SK-N-SH treated with all-trans-retinoic acid at 6 μM for 48 hours (cell line): Measurements from ENCODE around the gene ATP6V0E2.
A peak's percentile ranks its signal among the peaks of the same experiment; 100 is the strongest.

Experiments
- ATAC-seq: fragments of 200-7000 bp; cut with Tn5 transposase; 3 replicates; pipeline ENCODE4 v1.9.1; 2020; ENCODE audit warnings: mild to moderate bottlenecking, moderate library complexity
- ARNTL ChIP-seq: fragments of 450-650 bp; formaldehyde crosslinking; IDR thresholded peaks from 2 replicates; pipeline ENCODE4 v1.5.0; 2020; ENCODE audit warnings: low read depth, mild to moderate bottlenecking, moderate library complexity, borderline replicate concordance
- BACH2 ChIP-seq: fragments of 250-450 bp; sonication (Bioruptor Pico); IDR thresholded peaks from 2 replicates; pipeline ENCODE4 v1.9.0; 2021; ENCODE audit warnings: mild to moderate bottlenecking, borderline replicate concordance
- CSDC2 ChIP-seq: fragments of 250-450 bp; sonication (Bioruptor Pico); IDR thresholded peaks from 2 replicates; pipeline ENCODE4 v1.5.0; 2020; ENCODE audit warnings: mild to moderate bottlenecking, moderate library complexity
- GLIS3 ChIP-seq: fragments of 250-450 bp; sonication (Bioruptor Pico); IDR thresholded peaks from 2 replicates; pipeline ENCODE4 v1.5.0; 2020; ENCODE audit warnings: mild to moderate bottlenecking, moderate library complexity
- ISL1 ChIP-seq: fragments of 250-450 bp; sonication (Bioruptor Pico); IDR thresholded peaks from 2 replicates; pipeline ENCODE4 v2.1.2; 2022; ENCODE audit warnings: mild to moderate bottlenecking, moderate library complexity
- OSR1 ChIP-seq: fragments of 250-450 bp; sonication (Bioruptor Pico); IDR thresholded peaks from 2 replicates; pipeline ENCODE4 v1.8.0; 2022; ENCODE audit warnings: moderate library complexity, mild to moderate bottlenecking, inconsistent platforms
- POU6F1 ChIP-seq: fragments of 250-450 bp; sonication (Bioruptor Pico); IDR thresholded peaks from 2 replicates; pipeline ENCODE4 v1.8.0; 2021; ENCODE audit warnings: low read depth, mild to moderate bottlenecking, moderate library complexity, borderline replicate concordance
- PPARA ChIP-seq: fragments of 250-450 bp; sonication (Bioruptor Pico); IDR thresholded peaks from 2 replicates; pipeline ENCODE4 v1.5.0; 2020; ENCODE audit warnings: mild to moderate bottlenecking, borderline replicate concordance
- RARB ChIP-seq: fragments of 250-450 bp; sonication (Bioruptor Pico); IDR thresholded peaks from 2 replicates; pipeline ENCODE4 v1.8.0; 2021; ENCODE audit warnings: mild to moderate bottlenecking, moderate library complexity
- TCF4 ChIP-seq: fragments of 250-450 bp; sonication (Bioruptor Pico); IDR thresholded peaks from 2 replicates; pipeline ENCODE4 v1.8.0; 2021; ENCODE audit warnings: mild to moderate bottlenecking, moderate library complexity, borderline replicate concordance
- TOX ChIP-seq: fragments of 250-450 bp; sonication (Bioruptor Pico); IDR thresholded peaks from 2 replicates; pipeline ENCODE4 v1.8.0; 2021; ENCODE audit warnings: mild to moderate bottlenecking, moderate library complexity, borderline replicate concordance
- ZC3H10 ChIP-seq: fragments of 250-450 bp; sonication (Bioruptor Pico); IDR thresholded peaks from 2 replicates; pipeline ENCODE4 v1.5.1; 2021; ENCODE audit warnings: mild to moderate bottlenecking, moderate library complexity
- ZFP3 ChIP-seq: fragments of 250-450 bp; sonication (Bioruptor Pico); IDR thresholded peaks from 2 replicates; pipeline ENCODE4 v1.5.0; 2020; ENCODE audit warnings: mild to moderate bottlenecking, moderate library complexity
- ZFP30 ChIP-seq: fragments of 450-650 bp; formaldehyde crosslinking; IDR thresholded peaks from 2 replicates; pipeline ENCODE4 v1.5.0; 2022; ENCODE audit warnings: mild to moderate bottlenecking, moderate library complexity
- ZNF565 ChIP-seq: fragments of 450-650 bp; formaldehyde crosslinking; conservative IDR thresholded peaks from 2 replicates; pipeline ENCODE4 v1.5.0; 2020; ENCODE audit warnings: low read depth, mild to moderate bottlenecking, moderate library complexity
- ZNF70 ChIP-seq: fragments of 450-650 bp; formaldehyde crosslinking; IDR thresholded peaks from 2 replicates; pipeline ENCODE4 v1.5.0; 2020; ENCODE audit warnings: mild to moderate bottlenecking, moderate library complexity
- ZNF8 ChIP-seq: fragments of 450-650 bp; formaldehyde crosslinking; IDR thresholded peaks from 2 replicates; pipeline ENCODE4 v1.5.0; 2020; ENCODE audit warnings: mild to moderate bottlenecking, moderate library complexity
- TF ChIP-seq, protein P1 (sequence below): fragments of 250-450 bp; sonication (Bioruptor Pico); IDR thresholded peaks from 2 replicates; pipeline ENCODE4 v1.5.1; 2020; ENCODE audit warnings: low read depth, mild to moderate bottlenecking, moderate library complexity
- TF ChIP-seq, protein P2 (sequence below): fragments of 250-450 bp; sonication (Bioruptor Pico); IDR thresholded peaks from 2 replicates; pipeline ENCODE4 v1.8.0; 2020; ENCODE audit warnings: mild to moderate bottlenecking, moderate library complexity, borderline replicate concordance

ATP6V0E2 gene

DNA sequence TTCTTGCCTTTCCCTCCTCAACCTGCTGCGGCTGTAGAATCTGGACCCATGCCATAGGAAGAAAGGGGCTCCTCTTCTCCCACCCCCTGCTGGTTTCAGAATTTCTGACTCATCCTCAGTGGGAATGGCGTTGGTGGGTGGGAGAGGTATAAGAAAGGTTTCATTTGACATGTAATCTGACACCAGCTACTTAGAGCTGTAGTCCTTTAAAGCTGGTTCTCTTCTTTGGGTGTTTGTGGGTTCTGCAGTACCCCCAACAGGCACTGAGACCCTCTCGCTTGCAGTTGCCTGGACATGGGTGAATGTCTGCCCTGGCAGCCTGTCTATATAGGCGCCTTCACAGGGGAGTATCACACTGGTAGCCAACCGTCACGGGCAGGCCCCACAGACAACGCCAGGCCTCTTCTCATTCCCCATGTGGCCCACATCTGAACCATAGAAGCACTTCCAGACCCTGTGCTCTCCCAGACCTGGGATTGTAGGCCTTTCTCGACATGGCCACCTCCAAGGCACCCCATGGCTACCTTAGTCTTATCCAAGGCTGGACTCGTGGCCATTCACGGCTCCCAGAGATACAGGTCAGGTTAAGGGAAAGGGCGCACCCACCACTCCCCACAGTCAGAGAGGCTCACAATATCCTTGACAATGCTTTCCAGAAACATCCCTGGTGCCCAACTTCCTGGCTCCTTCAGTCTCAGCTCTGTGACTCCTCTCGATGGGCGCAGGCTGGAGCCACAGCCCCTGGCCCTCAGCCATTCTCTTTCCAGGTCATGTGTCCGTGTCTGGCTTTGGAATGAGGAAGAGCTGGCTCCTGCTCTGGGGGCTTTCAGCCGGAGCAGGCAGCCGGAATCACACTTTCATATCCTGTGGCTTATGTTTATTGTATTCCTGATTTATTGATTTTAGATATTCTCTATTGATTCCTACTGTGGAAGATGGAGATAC, 18.1 kb upstream of the ATP6V0E2 start:
- ATAC-seq = peak; percentile 86
- TF ChIP-seq GLIS3 (CRISPR knock-in tag) (no peak), ZNF8 (no peak), CSDC2 (CRISPR knock-in tag) (no peak), ISL1 (CRISPR knock-in tag) (no peak), ZNF565 (CRISPR knock-in tag) (no peak), POU6F1 (CRISPR knock-in tag) (no peak)
- TF ChIP-seq, protein P1, sequence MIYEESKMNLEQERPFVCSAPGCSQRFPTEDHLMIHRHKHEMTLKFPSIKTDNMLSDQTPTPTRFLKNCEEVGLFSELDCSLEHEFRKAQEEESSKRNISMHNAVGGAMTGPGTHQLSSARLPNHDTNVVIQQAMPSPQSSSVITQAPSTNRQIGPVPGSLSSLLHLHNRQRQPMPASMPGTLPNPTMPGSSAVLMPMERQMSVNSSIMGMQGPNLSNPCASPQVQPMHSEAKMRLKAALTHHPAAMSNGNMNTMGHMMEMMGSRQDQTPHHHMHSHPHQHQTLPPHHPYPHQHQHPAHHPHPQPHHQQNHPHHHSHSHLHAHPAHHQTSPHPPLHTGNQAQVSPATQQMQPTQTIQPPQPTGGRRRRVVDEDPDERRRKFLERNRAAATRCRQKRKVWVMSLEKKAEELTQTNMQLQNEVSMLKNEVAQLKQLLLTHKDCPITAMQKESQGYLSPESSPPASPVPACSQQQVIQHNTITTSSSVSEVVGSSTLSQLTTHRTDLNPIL (CRISPR knock-in tag) = no peak

- ATAC-seq = no peak
Measured at GRCh38 chr7:149856583-149856982, 17.2 kb upstream of the ATP6V0E2 start.

GRCh38 chr7:149859369-149859768, 14.4 kb upstream of the ATP6V0E2 start:
- no peak for ATAC-seq
- TF ChIP-seq ZC3H10 (CRISPR knock-in tag) (no peak), RARB (CRISPR knock-in tag) (no peak)
- TF ChIP-seq, protein P2, sequence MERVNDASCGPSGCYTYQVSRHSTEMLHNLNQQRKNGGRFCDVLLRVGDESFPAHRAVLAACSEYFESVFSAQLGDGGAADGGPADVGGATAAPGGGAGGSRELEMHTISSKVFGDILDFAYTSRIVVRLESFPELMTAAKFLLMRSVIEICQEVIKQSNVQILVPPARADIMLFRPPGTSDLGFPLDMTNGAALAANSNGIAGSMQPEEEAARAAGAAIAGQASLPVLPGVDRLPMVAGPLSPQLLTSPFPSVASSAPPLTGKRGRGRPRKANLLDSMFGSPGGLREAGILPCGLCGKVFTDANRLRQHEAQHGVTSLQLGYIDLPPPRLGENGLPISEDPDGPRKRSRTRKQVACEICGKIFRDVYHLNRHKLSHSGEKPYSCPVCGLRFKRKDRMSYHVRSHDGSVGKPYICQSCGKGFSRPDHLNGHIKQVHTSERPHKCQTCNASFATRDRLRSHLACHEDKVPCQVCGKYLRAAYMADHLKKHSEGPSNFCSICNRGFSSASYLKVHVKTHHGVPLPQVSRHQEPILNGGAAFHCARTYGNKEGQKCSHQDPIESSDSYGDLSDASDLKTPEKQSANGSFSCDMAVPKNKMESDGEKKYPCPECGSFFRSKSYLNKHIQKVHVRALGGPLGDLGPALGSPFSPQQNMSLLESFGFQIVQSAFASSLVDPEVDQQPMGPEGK (CRISPR knock-in tag) = no peak

More at GRCh38 chr7:149856583-149856982, 17.2 kb upstream of the ATP6V0E2 start:
- TF ChIP-seq, protein P2 (CRISPR knock-in tag) = no peak
- TF ChIP-seq ZNF8 = no peak
- no peak for TF ChIP-seq OSR1 (CRISPR knock-in tag)
- TF ChIP-seq TOX (CRISPR knock-in tag) = no peak
- TF ChIP-seq, protein P1 (CRISPR knock-in tag) = no peak
- TF ChIP-seq ARNTL (CRISPR knock-in tag) = no peak
- TF ChIP-seq BACH2 (CRISPR knock-in tag) = no peak
- TF ChIP-seq ZNF565 (CRISPR knock-in tag) = no peak
- TF ChIP-seq ZC3H10 (CRISPR knock-in tag) = no peak
- no peak for TF ChIP-seq RARB (CRISPR knock-in tag)
- TF ChIP-seq ZNF70 (CRISPR knock-in tag) = no peak
- TF ChIP-seq ZFP3 (CRISPR knock-in tag) = no peak
- TF ChIP-seq, all 23 proteins: peak for 0

DNA sequence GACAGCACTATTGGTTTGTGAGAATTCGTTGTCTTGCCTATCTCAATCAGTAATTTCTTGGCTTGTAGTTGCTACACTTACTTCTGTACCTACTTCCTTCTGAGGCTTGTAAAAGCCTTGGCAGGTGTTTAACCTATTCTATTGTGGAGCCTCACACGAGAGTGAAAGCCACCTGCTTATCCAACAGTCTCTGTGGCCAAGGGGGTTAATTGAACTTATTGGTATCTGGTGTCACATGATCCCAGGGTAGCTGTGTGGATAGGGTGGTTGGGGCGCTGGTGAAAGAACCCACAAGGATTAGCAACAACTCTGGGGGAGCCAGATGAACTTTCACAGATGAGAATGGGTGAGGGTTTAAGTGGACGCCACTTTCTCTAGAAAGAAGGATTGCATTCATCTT, 13.9 kb upstream of the ATP6V0E2 start:
- ATAC-seq = no peak
- TF ChIP-seq PPARA (CRISPR knock-in tag) (no peak), ZFP30 (CRISPR knock-in tag) (no peak), GLIS3 (CRISPR knock-in tag) (no peak), POU6F1 (CRISPR knock-in tag) (no peak), TCF4 (CRISPR knock-in tag) (no peak)
